Mammary epithelial cell (primary cell): ENCODE results near the gene TGM2.

Experiments used
- CTCF ChIP-seq, 2 donors: IDR thresholded peaks in 1 of 2; conservative IDR thresholded peaks in 1 of 2; 2 replicates each; pipeline ENCODE4 v1.5.1; 2011 to 2012; ENCODE audit warnings: inconsistent platforms in 2 of 2, low read length in 2 of 2, mild to moderate bottlenecking in 2 of 2, control low read depth in 1 of 2, low read depth in 1 of 2; ENCODE audit not compliant: insufficient read depth in 1 of 2; ENCODE audit errors: extremely low read depth in 1 of 2
- EZH2 ChIP-seq: IDR thresholded peaks from 2 replicates; pipeline ENCODE4 v1.6.1; 2012; ENCODE audit warnings: low read length, inconsistent platforms, borderline replicate concordance

GRCh38 chr20:38123021-38123587 is 42.0 kb downstream of the TGM2 start:
- TF ChIP-seq CTCF (conservative IDR thresholded peaks at IDR 0.05 in 1 of 2, IDR thresholded peaks at IDR 0.05 in 1 of 2; ENCODE audit: extremely low read depth in 1 of 2, insufficient read depth in 1 of 2, low read depth in 1 of 2, low read length in 2 of 2) (no peak), EZH2 (no peak)
